ENCODE measurements around the gene CCDC85C.

DNA sequence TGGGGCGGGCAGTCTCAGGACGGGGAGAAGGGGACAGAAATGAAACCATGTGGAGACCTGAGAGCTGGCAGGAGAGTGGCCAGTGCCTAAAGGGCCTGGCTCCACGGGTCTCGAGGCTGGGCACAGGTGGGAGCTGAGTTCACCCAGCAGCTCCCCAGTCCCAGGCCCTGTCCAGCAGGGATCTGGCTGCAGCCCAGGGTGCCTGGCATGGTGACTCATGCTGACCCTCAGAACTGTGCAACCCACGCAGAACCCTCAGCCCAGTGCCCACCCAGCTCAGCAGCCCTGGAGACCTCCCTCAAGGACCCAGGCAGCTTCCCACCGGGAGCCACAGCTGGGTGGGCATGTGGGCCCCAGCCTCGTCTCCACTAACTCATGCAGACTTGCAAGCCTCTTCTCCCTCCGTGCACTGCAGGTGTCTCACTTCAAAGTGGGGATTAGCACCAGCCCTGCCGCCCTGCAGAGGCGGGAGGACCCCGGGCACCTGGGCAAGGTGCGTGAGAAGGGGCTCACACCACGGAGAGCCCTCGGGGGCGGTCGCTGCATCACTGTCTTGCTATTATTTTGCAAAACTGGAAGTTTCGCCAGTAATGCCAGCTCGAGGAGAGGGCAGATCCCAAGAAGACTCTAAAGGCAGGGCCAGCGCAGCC is 76.5 kb downstream of the CCDC85C start:
- TF ChIP-seq POLR2AphosphoS5 (IDR thresholded peaks at IDR 0.05; ENCODE audit: borderline replicate concordance, low read depth, low read length) (no peak), EZH2 (IDR thresholded peaks at IDR 0.05) (no peak), FOXP2 (optimal IDR thresholded peaks at IDR 0.05; ENCODE audit: control extremely low read depth, extremely low read length, insufficient read depth) (no peak)

Measured in SK-N-MC (cell line).